ENCODE results near the gene LYZ. TPM values are rescaled to one million over a fixed set of nuclear protein-coding genes. Genes with fewer than 3 reads are reported as not detected.

LYZ gene
- total RNA-seq, 1 experiment from 2014 or later: not detected

GRCh38 chr12:69354172-69354555 lies 6.0 kb downstream of the LYZ start:
- Histone ChIP-seq H3K79me2 (ENCODE audit: low read length) (no peaks in the 10 kb centered on the region), H3K4me3 (ENCODE audit: low read length) (no peak overlapping the region), H3K9me3 (ENCODE audit: low read length) (no peaks in the 10 kb centered on the region), H3K4me1 (ENCODE audit: low read length) (peaks cover 11% of the 10 kb centered on the region), H2AFZ (ENCODE audit: low read length) (no peak overlapping the region), H3K36me3 (ENCODE audit: insufficient read depth, low read length) (no peaks in the 10 kb centered on the region), H3K27ac (ENCODE audit: low read length) (no peak overlapping the region), H4K20me1 (ENCODE audit: insufficient read depth, low read depth, low read length) (no peaks in the 10 kb centered on the region), H3K27me3 (ENCODE audit: low read length) (no peaks in the 10 kb centered on the region), H3K9me2 (replicated peaks; ENCODE audit: insufficient read depth, low read length) (no peaks in the 10 kb centered on the region), H3K9ac (ENCODE audit: low read length) (no peak overlapping the region), H3K4me2 (ENCODE audit: low read depth, low read length, poor library complexity, severe bottlenecking) (no peak overlapping the region)
- no peak for DNase-seq

- Histone ChIP-seq H3K27me3 (ENCODE audit: low read length) (no peaks in the 10 kb centered on the region), H3K4me3 (ENCODE audit: low read length) (no peak overlapping the region), H3K9me2 (replicated peaks; ENCODE audit: insufficient read depth, low read length) (no peaks in the 10 kb centered on the region), H3K27ac (ENCODE audit: low read length) (no peak overlapping the region), H3K4me1 (ENCODE audit: low read length) (peaks cover 14% of the 10 kb centered on the region), H3K36me3 (ENCODE audit: insufficient read depth, low read length) (no peaks in the 10 kb centered on the region), H2AFZ (ENCODE audit: low read length) (no peak overlapping the region; the same call in 1 of the 2 replicates), H3K4me2 (ENCODE audit: low read depth, low read length, poor library complexity, severe bottlenecking) (no peak overlapping the region), H4K20me1 (ENCODE audit: insufficient read depth, low read depth, low read length) (no peaks in the 10 kb centered on the region), H3K9ac (ENCODE audit: low read length) (no peak overlapping the region), H3K9me3 (ENCODE audit: low read length) (no peaks in the 10 kb centered on the region), H3K79me2 (ENCODE audit: low read length) (no peaks in the 10 kb centered on the region; the same call in 1 of the 2 replicates)
- DNase-seq: no peak
Measured at GRCh38 chr12:69354556-69355187, 6.5 kb downstream of the LYZ start.

- H3K36me3 ChIP-seq (ENCODE audit: insufficient read depth, low read length): no peaks in the 10 kb centered on the region
- peaks cover 8% of the 10 kb centered on the region for H3K79me2 ChIP-seq (ENCODE audit: low read length)
- no peak overlapping the region for H3K4me2 ChIP-seq (ENCODE audit: low read depth, low read length, poor library complexity, severe bottlenecking)
- H3K9ac ChIP-seq (ENCODE audit: low read length): no peak overlapping the region
- no peak overlapping the region for H2AFZ ChIP-seq (ENCODE audit: low read length)
- H3K4me1 ChIP-seq (ENCODE audit: low read length): peaks cover 16% of the 10 kb centered on the region
- no peak for DNase-seq
- H3K4me3 ChIP-seq (ENCODE audit: low read length): no peak overlapping the region
- H3K27ac ChIP-seq (ENCODE audit: low read length): no peak overlapping the region
- H3K9me3 ChIP-seq (ENCODE audit: low read length): no peaks in the 10 kb centered on the region
- no peaks in the 10 kb centered on the region for H3K9me2 ChIP-seq (replicated peaks; ENCODE audit: insufficient read depth, low read length)
- H3K27me3 ChIP-seq (ENCODE audit: low read length): no peaks in the 10 kb centered on the region
- no peaks in the 10 kb centered on the region for H4K20me1 ChIP-seq (ENCODE audit: insufficient read depth, low read depth, low read length)
Measured at GRCh38 chr12:69355363-69356028, 7.3 kb downstream of the LYZ start.

- H3K9me3 ChIP-seq (ENCODE audit: low read length): no peaks in the 10 kb centered on the region
- H3K27me3 ChIP-seq (ENCODE audit: low read length): no peaks in the 10 kb centered on the region
- peak within 1 kb of the TSS; percentile 80 for H3K4me3 ChIP-seq (ENCODE audit: low read length)
Measured at GRCh38 chr12:69359531-69360347, 11.6 kb downstream of the LYZ start, which contains the start of gene YEATS4. YEATS4 (plus strand) TSS chr12:69359743; CDS start chr12:69359973, 230 bp downstream.

GRCh38 chr12:69360348-69360672 lies 12.1 kb downstream of the LYZ start:
- H3K4me1 ChIP-seq (ENCODE audit: low read length): peaks cover 25% of the 10 kb centered on the region
- peak overlapping the region; percentile 70; the same call in 1 of the 2 replicates for H3K27ac ChIP-seq (ENCODE audit: low read length)
- no peaks in the 10 kb centered on the region for H3K9me2 ChIP-seq (replicated peaks; ENCODE audit: insufficient read depth, low read length)
- H3K36me3 ChIP-seq (ENCODE audit: insufficient read depth, low read length): peaks cover 17% of the 10 kb centered on the region
- no peak for DNase-seq
- H2AFZ ChIP-seq (ENCODE audit: low read length): no peak overlapping the region; the same call in 1 of the 2 replicates
- H3K79me2 ChIP-seq (ENCODE audit: low read length): peaks cover 50% of the 10 kb centered on the region
- peak overlapping the region; percentile 82 for H3K9ac ChIP-seq (ENCODE audit: low read length)
- no peaks in the 10 kb centered on the region for H4K20me1 ChIP-seq (ENCODE audit: insufficient read depth, low read depth, low read length)
- peak overlapping the region; percentile 90 for H3K4me2 ChIP-seq (ENCODE audit: low read depth, low read length, poor library complexity, severe bottlenecking)
- H3K27me3 ChIP-seq (ENCODE audit: low read length): no peaks in the 10 kb centered on the region
- H3K4me3 ChIP-seq (ENCODE audit: low read length): peak overlapping the region; percentile 80
- H3K9me3 ChIP-seq (ENCODE audit: low read length): no peaks in the 10 kb centered on the region

More at GRCh38 chr12:69359531-69360347, 11.6 kb downstream of the LYZ start, which contains the start of gene YEATS4:
- Histone ChIP-seq H3K4me2 (ENCODE audit: low read depth, low read length, poor library complexity, severe bottlenecking) (peak within 1 kb of the TSS; percentile 90), H3K36me3 (ENCODE audit: insufficient read depth, low read length) (peaks cover 16% of the 10 kb centered on the region), H3K4me1 (ENCODE audit: low read length) (peaks cover 25% of the 10 kb centered on the region), H3K9me2 (replicated peaks; ENCODE audit: insufficient read depth, low read length) (no peaks in the 10 kb centered on the region), H3K9ac (ENCODE audit: low read length) (peak within 1 kb of the TSS; percentile 82), H2AFZ (ENCODE audit: low read length) (peak within 1 kb of the TSS; percentile 81), H3K27ac (ENCODE audit: low read length) (peak within 1 kb of the TSS; percentile 70), H3K79me2 (ENCODE audit: low read length) (peaks cover 47% of the 10 kb centered on the region), H4K20me1 (ENCODE audit: insufficient read depth, low read depth, low read length) (no peaks in the 10 kb centered on the region)
- peak; percentile 95 for DNase-seq

GRCh38 chr12:69366796-69367195 lies 18.6 kb downstream of the LYZ start:
- Histone ChIP-seq H3K27me3 (ENCODE audit: low read length) (no peaks in the 10 kb centered on the region), H4K20me1 (ENCODE audit: insufficient read depth, low read depth, low read length) (no peaks in the 10 kb centered on the region), H3K36me3 (ENCODE audit: insufficient read depth, low read length) (peaks cover 72% of the 10 kb centered on the region), H3K79me2 (ENCODE audit: low read length) (peaks cover 88% of the 10 kb centered on the region), H3K9me3 (ENCODE audit: low read length) (no peaks in the 10 kb centered on the region), H2AFZ (ENCODE audit: low read length) (no peak overlapping the region), H3K4me2 (ENCODE audit: low read depth, low read length, poor library complexity, severe bottlenecking) (no peak overlapping the region), H3K9me2 (replicated peaks; ENCODE audit: insufficient read depth, low read length) (no peaks in the 10 kb centered on the region), H3K9ac (ENCODE audit: low read length) (no peak overlapping the region), H3K4me3 (ENCODE audit: low read length) (no peak overlapping the region), H3K4me1 (ENCODE audit: low read length) (no peaks in the 10 kb centered on the region; the same call in 1 of the 2 replicates), H3K27ac (ENCODE audit: low read length) (no peak overlapping the region)
- DNase-seq: no peak

- Histone ChIP-seq H2AFZ (ENCODE audit: low read length) (no peak overlapping the region), H3K4me1 (ENCODE audit: low read length) (no peaks in the 10 kb centered on the region), H3K4me3 (ENCODE audit: low read length) (no peak overlapping the region), H3K27ac (ENCODE audit: low read length) (no peak overlapping the region), H3K9ac (ENCODE audit: low read length) (no peak overlapping the region), H3K9me2 (replicated peaks; ENCODE audit: insufficient read depth, low read length) (no peaks in the 10 kb centered on the region), H3K9me3 (ENCODE audit: low read length) (no peaks in the 10 kb centered on the region), H3K4me2 (ENCODE audit: low read depth, low read length, poor library complexity, severe bottlenecking) (no peak overlapping the region), H3K36me3 (ENCODE audit: insufficient read depth, low read length) (peaks cover 80% of the 10 kb centered on the region), H4K20me1 (ENCODE audit: insufficient read depth, low read depth, low read length) (no peaks in the 10 kb centered on the region), H3K27me3 (ENCODE audit: low read length) (no peaks in the 10 kb centered on the region), H3K79me2 (ENCODE audit: low read length) (peaks cover 85% of the 10 kb centered on the region)
- no peak for DNase-seq
Measured at GRCh38 chr12:69368171-69368570, 20.0 kb downstream of the LYZ start.

- Histone ChIP-seq H3K4me1 (ENCODE audit: low read length) (peaks cover 2% of the 10 kb centered on the region; the same call in 1 of the 2 replicates), H4K20me1 (ENCODE audit: insufficient read depth, low read depth, low read length) (no peaks in the 10 kb centered on the region), H3K27ac (ENCODE audit: low read length) (no peak overlapping the region), H3K9ac (ENCODE audit: low read length) (no peak overlapping the region), H3K9me3 (ENCODE audit: low read length) (no peaks in the 10 kb centered on the region), H2AFZ (ENCODE audit: low read length) (no peak overlapping the region), H3K36me3 (ENCODE audit: insufficient read depth, low read length) (peaks cover 20% of the 10 kb centered on the region), H3K9me2 (replicated peaks; ENCODE audit: insufficient read depth, low read length) (no peaks in the 10 kb centered on the region), H3K27me3 (ENCODE audit: low read length) (no peaks in the 10 kb centered on the region), H3K4me2 (ENCODE audit: low read depth, low read length, poor library complexity, severe bottlenecking) (no peak overlapping the region), H3K79me2 (ENCODE audit: low read length) (peaks cover 58% of the 10 kb centered on the region), H3K4me3 (ENCODE audit: low read length) (no peak overlapping the region)
- no peak for DNase-seq
Measured at GRCh38 chr12:69383074-69383473, 34.9 kb downstream of the LYZ start.

All from Karpas-422 (cell line).